Measurements from ENCODE around the gene RNF125. TPM values are rescaled to one million over a fixed set of nuclear protein-coding genes. Genes with fewer than 3 reads are reported as not detected.

Gene RNF125
- total and polyA plus RNA-seq, 9 of the 15 experiments (the other 6 are each of a cell fraction or from before 2014, with no cell fraction given) = 0.01 to 0.29 (median 0.07) TPM; not detected in 1

- TF ChIP-seq, protein P1, sequence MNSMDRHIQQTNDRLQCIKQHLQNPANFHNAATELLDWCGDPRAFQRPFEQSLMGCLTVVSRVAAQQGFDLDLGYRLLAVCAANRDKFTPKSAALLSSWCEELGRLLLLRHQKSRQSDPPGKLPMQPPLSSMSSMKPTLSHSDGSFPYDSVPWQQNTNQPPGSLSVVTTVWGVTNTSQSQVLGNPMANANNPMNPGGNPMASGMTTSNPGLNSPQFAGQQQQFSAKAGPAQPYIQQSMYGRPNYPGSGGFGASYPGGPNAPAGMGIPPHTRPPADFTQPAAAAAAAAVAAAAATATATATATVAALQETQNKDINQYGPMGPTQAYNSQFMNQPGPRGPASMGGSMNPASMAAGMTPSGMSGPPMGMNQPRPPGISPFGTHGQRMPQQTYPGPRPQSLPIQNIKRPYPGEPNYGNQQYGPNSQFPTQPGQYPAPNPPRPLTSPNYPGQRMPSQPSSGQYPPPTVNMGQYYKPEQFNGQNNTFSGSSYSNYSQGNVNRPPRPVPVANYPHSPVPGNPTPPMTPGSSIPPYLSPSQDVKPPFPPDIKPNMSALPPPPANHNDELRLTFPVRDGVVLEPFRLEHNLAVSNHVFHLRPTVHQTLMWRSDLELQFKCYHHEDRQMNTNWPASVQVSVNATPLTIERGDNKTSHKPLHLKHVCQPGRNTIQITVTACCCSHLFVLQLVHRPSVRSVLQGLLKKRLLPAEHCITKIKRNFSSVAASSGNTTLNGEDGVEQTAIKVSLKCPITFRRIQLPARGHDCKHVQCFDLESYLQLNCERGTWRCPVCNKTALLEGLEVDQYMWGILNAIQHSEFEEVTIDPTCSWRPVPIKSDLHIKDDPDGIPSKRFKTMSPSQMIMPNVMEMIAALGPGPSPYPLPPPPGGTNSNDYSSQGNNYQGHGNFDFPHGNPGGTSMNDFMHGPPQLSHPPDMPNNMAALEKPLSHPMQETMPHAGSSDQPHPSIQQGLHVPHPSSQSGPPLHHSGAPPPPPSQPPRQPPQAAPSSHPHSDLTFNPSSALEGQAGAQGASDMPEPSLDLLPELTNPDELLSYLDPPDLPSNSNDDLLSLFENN (IDR thresholded peaks at IDR 0.05; ENCODE audit: low read depth in 2 of 2, low read length in 2 of 2) = no peak
- TF ChIP-seq, protein P2, sequence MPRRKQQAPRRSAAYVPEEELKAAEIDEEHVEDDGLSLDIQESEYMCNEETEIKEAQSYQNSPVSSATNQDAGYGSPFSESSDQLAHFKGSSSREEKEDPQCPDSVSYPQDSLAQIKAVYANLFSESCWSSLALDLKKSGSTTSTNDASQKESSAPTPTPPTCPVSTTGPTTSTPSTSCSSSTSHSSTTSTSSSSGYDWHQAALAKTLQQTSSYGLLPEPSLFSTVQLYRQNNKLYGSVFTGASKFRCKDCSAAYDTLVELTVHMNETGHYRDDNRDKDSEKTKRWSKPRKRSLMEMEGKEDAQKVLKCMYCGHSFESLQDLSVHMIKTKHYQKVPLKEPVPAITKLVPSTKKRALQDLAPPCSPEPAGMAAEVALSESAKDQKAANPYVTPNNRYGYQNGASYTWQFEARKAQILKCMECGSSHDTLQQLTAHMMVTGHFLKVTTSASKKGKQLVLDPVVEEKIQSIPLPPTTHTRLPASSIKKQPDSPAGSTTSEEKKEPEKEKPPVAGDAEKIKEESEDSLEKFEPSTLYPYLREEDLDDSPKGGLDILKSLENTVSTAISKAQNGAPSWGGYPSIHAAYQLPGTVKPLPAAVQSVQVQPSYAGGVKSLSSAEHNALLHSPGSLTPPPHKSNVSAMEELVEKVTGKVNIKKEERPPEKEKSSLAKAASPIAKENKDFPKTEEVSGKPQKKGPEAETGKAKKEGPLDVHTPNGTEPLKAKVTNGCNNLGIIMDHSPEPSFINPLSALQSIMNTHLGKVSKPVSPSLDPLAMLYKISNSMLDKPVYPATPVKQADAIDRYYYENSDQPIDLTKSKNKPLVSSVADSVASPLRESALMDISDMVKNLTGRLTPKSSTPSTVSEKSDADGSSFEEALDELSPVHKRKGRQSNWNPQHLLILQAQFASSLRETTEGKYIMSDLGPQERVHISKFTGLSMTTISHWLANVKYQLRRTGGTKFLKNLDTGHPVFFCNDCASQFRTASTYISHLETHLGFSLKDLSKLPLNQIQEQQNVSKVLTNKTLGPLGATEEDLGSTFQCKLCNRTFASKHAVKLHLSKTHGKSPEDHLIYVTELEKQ (CRISPR knock-in tag; IDR thresholded peaks at IDR 0.05) = no peak
Measured at GRCh38 chr18:31973929-31974546, 44.6 kb upstream of the RNF125 start (continued).
